Activated effector memory CD4-positive, alpha-beta T cell treated with Interleukin-2 at 50 U/mL for 16 hours (primary cell): ENCODE data around the gene TLE2.

Experiments used
- DNase-seq: peaks from one replicate; pipeline ENCODE4 v3.0.0-alpha.2; 2020

TLE2 gene

GRCh38 chr19:3029065-3029923, at the start of gene TLE2:
TLE2 (minus strand) TSS chr19:3029280; CDS start chr19:3028904, 376 bp downstream.
- no peak for DNase-seq

DNA sequence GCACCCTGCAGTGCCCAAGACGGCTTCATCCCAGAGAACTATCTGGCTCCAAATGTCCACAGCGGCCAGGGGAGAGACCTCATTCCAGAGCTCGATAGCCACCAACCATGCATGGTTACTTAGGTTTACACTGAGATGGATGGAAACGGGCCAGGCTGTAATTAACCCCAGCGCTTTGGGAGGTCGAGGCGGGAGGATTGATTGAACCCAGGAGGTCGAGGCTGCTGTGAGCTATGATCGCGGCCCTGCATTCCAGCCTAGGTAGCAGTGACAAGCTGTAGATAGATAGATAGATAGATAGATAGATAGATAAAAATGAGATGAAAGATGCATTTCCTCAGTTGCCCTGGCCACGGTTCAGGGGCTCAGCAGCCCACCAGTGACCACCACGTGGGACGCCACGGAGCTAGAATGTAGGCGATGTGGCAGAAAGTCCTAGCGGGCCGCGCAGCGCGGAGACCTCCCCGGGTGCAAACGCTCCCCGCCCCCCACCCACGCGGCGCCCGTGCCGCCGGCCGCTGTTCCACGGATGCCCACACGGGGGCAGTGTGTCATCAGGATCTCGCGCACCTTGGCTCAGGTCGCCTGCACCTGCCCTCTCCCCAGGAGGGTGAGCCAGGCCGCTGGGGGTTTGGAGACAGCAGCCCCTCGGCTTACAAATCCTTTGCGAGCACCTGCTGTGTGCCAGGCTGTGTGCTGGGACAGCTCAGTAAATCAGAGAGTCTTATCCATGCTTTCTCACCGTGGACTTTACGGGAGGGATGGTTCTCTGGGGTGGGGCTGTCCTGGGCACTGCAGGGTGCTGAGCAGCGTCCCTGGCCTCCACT, 46.7 kb upstream of the TLE2 start:
- DNase-seq, result peak; percentile 65

GRCh38 chr19:3073931-3074595, 45.0 kb upstream of the TLE2 start:
- DNase-seq, result no peak

DNA sequence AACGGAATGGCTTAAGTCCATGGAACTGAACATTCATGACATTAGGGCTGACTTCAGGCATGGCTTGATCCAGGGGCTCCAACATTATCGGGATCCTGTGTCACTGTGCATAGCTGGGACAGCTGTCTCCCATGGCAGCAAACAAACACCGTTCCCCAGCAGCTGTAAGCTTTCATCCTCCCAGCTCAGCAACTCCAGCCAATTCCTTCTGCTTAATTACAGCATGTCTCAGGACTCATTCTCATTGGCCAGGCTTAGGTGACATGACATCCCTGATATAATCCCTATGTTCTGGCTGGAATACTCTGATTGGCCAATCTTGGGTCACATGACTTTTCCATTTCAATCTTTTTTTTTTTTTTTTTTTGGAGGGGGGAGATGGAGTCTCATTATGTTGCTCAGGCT, 44.1 kb upstream of the TLE2 start:
- DNase-seq, result no peak

DNA sequence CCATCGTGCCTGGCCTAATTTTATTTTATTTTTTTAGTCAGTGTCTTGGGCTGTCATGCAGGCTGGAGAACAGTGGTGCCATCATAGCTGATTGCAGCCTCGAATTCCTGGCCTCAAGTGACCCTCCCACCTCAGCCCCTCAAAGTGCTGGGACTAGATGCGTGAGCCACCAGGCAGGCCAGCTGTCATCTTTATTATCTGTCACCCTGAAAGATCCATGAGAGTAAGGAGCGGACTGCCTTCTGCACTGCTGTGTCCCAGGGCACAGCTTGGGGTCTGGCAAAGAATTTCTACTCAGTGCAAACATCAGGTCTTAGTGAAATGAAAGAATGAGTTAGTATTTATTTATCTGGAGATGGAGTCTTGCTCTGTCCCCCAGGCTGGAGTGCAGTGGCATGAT, 42.7 kb upstream of the TLE2 start:
- DNase-seq, result no peak

DNA sequence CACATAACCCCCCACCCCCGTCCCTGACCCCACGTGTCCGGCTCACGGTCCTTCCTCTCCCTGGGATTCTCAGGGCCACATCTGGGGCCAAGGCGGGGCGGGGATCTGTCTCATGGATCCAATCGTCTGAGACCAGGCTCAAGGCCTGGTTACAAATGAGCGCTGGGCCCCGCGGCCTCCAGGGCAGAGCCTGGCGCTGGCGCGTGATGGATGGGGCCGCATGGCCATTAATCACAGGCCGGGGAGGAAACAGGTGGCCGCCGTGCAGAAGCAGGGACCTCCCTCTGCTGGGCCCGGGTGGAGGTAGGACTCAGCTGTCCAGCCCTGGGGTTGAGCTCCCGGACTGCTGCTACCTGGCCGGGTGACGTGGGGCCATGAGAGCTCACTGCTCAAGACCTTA, 39.0 kb upstream of the TLE2 start:
- no peak for DNase-seq

DNA sequence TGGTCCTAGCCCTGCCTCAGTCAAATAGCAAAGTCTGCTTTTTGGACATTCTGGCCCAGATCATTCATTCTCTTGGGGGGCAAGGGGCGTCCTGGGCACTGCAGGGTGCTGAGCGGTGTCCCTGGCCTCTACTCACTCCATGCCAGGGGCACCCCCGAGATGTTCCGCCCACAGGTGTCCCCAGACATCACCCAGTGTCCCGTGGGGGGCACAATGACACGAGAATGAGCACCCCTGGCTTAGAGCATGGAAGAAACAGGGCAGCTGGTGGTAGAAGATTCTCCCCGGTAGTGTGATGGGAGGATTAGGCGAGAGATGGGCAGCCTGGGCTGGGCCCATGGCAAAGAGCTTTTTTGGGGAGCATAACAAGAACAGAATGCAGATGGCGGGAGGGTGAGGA, 38.5 kb upstream of the TLE2 start:
- DNase-seq, result no peak

DNA sequence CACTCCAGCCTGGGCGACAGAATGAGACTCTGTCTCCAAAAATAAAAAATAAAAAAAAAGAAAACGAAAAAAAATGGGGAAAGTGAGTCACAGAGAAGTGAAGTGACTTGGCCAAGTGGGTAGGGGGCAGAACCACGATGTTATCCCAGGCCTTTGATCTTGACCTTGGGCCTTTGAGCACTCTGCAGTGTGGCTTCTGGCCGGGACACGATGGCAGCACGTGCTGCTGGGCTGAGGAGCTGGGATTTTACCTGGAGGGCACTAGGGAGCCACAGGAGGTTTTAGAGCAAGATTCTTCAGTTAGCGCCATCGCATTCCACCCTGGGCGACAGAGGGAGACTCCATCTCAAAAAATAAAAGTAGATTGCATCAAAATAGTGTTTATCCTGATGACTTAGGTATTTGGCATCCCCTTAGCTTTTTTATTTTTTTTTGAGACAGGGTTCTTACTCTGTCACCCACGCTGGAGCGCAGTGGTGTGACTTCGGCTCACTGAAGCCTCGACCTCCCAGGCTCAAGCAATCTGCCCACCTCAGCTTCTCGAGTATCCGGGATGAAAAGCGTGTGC, 37.5 kb upstream of the TLE2 start:
- DNase-seq, result no peak

DNA sequence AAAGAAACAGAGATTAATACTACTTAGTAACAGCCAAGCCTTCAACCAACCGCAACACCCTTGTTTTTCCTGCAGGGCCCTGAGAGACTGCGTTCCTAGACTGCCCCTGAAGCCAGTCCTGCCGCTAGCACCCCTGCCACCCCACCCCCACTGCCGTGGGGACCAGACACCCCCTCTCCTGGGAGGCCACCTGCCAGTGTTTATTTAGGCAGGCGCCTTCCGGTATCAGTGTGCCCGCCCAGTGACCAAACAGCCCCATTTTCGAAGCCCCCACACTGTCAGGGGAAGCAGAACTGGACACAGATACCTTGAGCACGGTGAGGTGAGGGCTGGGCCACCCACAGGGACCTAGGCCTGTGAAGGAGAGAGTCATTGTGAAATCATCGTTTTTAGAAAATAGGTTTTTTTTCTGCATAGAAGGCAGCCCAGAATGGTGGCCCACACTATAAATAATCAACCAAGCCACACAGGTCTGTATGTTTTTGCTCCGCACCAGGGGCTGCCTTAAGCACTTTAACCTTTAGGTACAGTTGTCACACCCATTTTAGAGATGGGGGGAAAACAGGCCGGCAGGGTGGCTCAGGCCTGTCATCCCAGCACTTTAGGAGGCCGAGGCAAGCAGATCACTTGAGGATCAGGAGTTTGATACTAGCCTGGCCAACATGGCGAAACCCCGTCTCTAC, 36.7 kb upstream of the TLE2 start:
- DNase-seq, result no peak

- no peak for DNase-seq
Measured at GRCh38 chr19:3064011-3064330, 34.9 kb upstream of the TLE2 start.

DNA sequence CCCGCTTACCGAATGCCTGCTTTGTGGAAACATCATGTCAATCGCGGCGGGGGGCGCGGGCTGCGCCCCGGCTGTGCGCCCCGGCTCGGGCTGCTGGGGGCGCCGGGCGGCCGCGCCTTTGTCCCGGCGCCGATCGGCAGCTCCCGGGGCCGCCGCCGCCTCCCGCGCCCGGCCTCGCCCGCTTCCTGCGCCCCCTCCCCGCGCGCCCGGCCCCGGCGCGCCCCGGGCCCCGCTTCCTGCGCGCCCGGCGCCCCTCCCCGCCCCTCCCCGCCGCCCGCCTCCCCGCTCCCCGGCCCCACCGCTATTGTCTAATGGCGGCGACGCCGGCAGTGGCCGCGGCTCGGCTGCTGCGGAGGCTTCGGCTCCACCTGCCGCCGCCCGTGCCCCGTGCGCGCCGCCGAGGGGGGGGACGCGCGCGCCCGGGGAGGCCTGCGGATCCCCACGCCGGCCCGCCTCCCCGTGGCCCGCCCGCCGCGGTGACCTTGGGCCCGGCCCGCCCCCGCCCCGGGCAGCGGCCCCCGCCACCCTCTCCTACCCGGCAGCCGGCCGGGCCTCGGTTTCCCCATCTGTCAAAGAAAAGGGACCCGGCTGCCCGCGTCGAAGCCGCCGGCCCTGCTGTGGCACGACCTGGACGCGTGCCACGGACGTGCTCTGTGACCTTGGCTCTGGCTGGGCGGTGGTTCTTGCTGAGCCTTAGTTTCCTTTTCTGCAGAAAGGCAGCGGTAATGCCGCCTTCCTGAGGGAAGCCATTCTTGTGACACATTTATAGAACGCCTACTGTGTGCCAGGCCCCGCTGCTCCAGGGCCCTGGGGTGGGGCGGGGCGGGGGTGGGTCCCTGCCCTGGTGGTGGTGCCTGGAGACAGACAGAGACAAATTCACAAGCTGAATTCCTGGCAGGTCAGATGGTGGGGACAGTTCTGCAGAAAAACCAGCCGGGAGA, 33.4 kb upstream of the TLE2 start, which contains the start of gene TLE5:
TLE5 (minus strand) TSS at position 331 of the 941 bp plus-strand sequence; CDS start at position 36, 295 bp downstream.
- peak; percentile 70 for DNase-seq

DNA sequence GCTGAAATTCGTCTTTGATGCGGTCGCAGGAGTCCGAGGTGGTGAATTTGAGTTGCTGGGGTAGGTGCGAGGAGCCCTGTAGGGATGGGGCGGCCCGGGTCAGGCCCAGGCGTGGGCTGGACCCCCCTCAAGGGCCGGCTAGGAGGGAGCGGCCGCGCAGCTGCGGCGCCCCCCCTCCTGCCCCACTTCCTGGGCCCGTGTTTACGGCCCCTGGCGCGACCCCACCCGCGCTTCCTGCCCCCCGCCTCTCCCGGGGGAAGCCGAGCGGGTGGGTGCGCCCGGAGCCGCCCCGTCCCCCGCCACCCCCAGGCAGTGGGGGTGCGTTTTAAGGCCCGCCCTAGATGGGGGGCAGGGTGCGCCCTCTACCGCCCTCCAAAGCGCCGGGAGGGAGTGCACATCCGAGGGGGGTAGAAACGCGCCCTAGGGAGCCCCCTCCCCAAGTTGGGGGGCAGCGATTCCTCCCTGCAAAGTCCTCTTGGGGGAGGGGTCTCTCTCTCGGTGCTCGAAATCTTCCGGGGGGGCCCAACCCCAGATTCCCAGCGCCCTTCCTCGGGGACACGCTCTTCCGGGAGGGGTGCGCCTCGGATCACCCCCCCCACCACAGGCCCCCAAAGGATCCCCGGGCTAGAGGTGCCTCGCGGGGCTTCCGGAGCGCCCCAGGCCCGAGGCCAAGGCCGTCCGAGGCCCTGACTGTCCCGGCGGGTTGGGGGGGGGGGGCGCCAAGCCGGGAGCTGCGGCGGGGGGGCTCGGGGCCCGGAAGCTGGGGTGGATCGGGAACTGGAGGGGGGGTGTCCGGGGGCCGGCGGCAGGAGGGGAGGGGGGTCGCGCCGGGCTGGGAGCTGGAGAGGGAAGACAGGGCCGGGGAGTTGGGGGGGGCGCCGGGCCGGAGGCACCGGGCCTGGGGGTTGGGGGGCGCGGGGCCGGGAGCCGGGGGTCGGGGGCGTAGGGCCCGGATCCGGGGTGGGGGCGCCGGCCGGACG, 32.4 kb upstream of the TLE2 start:
- peak; percentile 80 for DNase-seq

DNA sequence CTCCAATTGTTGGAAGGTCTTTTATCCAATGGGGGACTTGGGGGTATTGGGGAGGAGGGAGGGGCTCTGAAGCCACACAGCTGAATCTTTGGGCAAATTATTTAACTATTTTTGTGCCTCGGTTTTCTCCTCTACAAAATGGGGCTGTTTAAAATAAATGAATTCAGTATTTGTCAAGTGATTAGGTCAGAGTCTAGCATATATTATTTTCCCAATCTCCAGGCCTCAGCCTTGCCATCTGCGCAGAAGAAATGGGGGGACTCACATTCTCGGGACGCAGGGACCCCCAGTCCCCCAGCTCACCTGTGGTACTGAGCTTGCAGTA, 31.7 kb upstream of the TLE2 start:
- DNase-seq, result no peak

DNA sequence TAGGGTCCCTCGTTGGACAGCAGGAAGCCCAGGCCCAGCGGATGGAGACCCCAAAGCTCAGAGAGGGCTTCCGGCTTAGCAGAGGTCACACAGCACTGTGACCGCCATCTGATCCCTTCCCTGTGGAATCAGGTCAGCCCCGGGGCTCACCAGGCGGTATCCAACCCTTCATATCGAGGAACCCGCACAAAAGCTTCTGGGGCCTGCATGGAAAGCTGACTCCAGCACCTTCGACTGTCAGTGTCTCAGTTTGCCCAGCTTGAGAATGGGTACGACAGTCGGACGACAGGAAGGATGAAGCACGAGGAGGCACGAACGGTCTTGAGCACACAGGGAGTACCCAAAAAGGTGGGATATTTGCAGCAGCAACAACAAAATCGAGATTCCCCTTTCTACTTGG, 30.6 kb upstream of the TLE2 start:
- DNase-seq, result no peak

DNA sequence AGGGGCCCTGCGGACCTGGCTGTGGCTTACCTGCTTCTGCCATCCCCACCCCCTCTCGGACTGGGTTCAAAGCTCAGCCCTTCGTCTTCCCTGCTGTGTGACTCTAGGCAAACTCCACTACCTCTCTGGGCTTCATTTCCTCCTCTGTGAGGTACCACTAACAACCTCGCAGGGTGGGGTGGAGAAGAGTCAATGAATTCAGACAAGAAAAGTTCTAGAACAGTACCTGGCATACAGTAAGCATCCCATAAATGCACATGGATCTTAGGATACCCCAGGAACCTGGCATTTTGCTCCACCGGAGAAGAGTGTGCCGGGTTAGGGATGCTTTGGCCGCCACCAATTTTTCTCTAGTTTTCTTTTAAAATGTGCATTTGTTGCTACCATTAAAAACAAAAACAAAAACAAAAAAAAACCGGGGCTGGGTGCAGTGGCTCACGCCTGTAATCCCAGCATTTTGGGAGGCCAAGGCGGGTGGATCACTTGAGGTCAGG, 29.8 kb upstream of the TLE2 start:
- no peak for DNase-seq

- DNase-seq, result no peak
Measured at GRCh38 chr19:3058009-3058820, 29.1 kb upstream of the TLE2 start.

DNA sequence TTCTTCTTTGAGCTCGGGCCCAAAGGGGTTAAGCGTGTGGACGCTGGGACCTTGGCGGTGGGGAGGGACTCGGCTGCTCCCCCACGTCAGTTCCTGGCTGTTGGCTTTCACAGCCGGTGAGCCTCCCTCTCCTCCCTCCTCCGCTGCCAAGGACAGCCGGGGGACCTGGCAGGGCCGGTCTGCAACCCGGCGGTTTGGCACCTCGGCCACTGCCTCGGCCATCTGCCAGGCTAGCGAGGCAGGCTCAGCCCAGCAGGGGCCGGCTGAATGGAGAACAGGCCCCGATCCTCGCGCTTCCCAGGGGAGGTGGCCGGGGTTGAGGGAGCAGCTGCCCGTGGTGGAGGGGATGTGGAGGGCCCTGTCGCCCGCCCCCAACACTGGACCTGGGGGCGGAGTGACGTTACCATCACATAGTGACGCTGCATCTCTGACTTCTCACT, 28.2 kb upstream of the TLE2 start:
- DNase-seq, result no peak

DNA sequence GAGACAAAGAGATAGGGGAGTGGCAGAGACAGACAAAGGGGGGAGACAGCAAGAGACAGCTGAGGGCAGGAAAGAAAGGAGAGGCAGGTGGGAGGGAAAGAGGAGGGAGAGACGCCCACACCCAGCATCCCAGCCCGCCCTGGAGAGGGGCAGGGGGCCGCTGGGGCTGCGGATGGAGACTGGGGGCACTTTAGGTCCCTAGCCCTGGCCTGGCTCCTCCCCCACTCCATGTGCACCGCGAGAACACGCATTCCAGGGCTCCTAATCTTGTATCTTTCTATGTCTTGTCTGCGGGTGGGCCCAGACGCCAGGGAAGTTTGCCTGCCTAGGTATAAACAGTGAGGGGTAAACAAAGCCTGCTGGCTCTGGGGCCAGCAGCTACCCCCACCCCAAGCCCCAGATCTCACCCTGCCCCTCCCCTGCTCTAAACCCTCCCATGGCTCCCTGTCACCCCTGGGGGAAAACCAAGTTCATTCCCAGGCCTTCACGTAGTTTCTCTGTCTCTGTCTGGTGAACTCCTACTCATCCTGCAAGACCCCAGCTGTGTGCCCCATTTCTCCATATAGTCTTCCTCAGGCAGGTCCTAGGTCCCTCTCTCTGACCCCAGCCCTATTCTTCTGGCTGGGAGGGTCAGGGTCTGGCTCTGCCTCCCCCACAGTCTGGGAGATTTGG, 27.5 kb upstream of the TLE2 start:
- DNase-seq, result no peak
